Stimulated activated CD4-positive, alpha-beta T cell treated with anti-CD3 and anti-CD28 coated beads, Interleukin-4, amount 100 ng/mL, for 24 hours (primary cell): ENCODE results near the gene C6orf47.

ENCODE experiments used
- DNase-seq: peaks from one replicate; pipeline ENCODE4 v3.0.0-alpha.2; 2020

Gene C6orf47

GRCh38 chr6:31632279-31632946 lies 28.2 kb downstream of the C6orf47 start:
- DNase-seq, result no peak

GRCh38 chr6:31631681-31632278 lies 28.8 kb downstream of the C6orf47 start:
- no peak for DNase-seq

GRCh38 chr6:31631209-31631608 lies 29.4 kb downstream of the C6orf47 start:
- no peak for DNase-seq

- no peak for DNase-seq
Measured at GRCh38 chr6:31630177-31630934, 30.2 kb downstream of the C6orf47 start.

DNA sequence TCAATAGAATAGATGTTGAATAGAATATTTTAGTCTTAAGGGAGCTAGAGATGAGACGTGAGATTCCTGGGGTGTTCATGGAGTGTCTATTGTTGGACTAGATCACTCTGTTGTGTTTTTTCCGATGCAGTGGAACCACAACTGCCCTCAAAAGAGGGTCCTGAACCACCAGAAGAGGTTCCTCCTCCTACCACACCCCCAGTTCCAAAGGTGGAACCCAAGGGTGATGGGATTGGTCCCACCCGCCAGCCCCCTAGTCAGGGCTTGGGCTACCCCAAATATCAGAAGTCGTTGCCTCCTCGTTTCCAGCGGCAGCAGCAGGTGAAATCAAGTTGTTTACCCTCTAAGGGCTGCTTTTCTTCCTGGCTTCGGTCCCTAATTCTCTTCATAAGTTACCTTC lies 31.6 kb downstream of the C6orf47 start:
- DNase-seq, result no peak

GRCh38 chr6:31627690-31628287 lies 32.8 kb downstream of the C6orf47 start:
- DNase-seq, result no peak

DNA sequence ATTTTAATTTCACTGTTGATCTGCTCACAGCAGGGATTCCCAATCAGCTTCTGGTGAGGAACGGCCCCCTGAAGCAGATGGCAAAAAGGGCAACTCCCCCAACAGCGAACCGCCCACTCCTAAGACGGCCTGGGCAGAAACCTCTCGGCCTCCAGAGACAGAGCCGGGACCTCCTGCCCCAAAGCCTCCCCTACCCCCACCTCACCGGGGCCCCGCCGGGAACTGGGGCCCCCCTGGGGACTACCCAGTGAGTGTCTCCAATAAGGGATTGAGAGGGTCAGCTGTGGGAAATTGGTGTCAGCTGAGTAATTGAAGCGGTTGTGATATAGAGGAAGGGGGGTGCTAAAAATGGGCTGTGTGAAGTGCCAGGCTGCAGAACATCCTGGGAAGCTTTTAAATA lies 33.6 kb downstream of the C6orf47 start:
- no peak for DNase-seq

GRCh38 chr6:31624070-31624469 lies 36.5 kb downstream of the C6orf47 start:
- no peak for DNase-seq

DNA sequence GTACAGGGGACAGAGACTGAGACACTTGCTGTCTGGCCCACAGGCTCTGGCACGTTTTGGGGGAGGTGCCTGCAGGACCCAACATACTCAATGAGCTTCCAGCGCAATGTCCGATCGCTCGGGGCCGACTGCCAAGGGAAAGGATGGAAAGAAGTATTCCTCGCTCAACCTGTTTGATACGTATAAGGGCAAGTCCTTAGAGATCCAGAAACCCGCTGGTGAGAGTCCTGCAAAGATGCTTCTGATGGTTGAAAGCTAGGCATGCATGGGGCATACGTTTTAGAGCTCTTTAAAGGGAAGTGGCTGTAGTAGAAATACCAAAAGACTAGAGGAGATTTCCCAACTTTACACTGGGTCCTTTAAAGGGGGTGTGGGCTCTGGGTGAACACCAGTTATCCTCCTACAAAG lies 37.9 kb downstream of the C6orf47 start:
- no peak for DNase-seq

GRCh38 chr6:31621991-31622390 lies 38.6 kb downstream of the C6orf47 start:
- no peak for DNase-seq

- no peak for DNase-seq
Measured at GRCh38 chr6:31621320-31621939, 39.1 kb downstream of the C6orf47 start.

- DNase-seq, result peak; percentile 96
Measured at GRCh38 chr6:31620586-31621319, 39.8 kb downstream of the C6orf47 start, which contains the start of gene PRRC2A. PRRC2A (plus strand) TSS chr6:31620715; CDS start chr6:31622790, 2,075 bp downstream.

DNA sequence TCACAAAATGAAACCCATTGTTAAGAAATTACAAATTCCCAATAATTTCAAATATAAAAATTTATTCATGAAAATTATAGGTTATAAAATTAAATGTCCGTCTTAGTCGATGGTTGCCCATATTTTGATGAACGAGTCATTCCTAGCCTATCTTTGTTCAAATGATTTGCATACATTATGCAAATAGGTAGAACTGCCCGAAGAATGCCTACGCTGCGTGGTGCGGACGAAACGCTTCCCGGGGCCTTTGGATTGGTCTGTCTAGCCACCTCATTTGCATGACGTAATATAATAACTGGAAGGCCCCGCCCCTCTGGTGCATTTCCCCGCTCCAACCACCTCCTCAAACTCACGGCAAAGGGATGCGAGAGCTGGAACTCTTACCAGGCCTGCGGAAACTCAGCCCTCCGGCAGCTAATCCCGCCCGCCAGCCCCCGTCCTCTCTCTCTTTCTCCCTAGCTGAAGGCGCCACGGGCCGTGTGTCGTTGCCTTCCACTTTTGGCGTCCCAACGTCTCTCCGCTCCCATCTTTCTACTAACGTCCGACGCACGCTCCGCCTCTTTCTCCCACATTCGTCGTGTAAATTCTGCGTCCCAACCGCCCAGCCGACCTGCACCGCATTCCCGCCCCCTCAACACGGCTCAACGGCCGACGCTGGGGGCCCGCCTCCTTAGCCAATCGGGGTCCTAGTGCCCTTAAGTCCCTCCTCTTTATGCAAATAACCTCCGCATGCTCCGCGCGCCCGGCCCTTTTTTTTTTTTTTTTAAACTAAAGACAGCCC lies 40.6 kb downstream of the C6orf47 start:
- DNase-seq, result peak; percentile 98

GRCh38 chr6:31617010-31617409 lies 43.6 kb downstream of the C6orf47 start:
- no peak for DNase-seq

DNA sequence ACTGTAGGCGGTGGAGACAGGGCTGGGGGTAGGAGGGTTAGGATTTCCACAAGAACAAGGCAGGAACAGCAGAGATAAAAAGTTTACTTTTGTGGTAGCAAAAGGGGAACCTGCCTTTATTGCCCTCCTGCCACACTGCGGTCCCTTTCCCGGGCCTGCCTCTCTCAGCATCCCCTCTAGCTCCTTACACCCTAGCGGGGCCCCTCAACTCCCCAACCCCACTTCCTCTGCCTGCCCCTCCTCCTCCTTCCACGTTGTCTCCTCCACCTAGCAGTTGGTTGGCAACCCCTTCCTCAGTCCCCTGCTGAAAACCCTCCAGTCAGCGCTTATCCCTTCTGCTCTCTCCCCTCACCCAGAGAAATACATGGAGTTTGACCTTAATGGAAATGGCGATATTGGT lies 44.8 kb downstream of the C6orf47 start:
- DNase-seq, result no peak

DNA sequence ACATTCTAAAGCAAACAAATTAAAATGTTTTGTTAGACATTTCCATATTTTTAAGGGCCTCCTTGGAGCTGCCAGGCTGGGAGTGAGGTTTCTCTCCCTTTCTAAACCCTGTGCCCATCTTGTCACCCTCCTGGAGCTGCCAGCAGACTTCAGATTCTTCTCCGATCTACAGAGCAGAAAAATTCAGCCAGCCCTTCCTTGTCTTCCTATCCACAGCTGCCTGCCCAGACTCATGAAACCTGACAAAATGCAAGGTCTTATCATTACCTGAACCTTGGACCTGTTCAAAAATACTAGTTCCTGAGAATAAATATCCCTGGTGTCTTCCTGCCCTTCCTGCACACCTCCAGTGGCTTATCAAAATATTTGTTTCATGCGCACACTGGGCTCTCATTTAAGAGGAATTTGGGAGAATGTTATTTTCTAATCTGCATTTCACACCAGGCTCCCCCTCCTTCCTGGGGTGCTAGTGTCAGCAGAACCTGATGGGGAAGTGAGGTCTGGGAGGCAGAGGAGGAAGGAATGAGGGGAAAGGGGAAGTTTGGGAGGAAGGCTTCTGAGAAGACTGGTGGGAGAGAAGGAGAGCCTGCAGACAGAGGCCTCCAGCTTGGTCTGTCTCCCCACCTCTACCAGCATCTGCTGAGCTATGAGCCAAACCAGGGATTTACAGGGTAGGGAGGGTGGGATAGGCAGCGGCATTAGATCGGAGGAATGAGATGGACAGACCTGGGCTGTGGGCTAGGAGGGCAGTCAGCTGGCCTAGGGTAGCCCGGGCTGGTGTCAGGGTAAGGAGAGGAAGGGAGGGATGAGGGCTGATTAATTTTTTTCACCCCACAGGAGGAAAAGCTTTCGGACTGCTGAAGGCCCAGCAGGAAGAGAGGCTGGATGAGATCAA lies 45.6 kb downstream of the C6orf47 start, which contains the start of gene AIF1:
Gene AIF1 (plus strand): TSS at position 551 of the 895 bp plus-strand sequence. CDS start 96 bp downstream, at position 647.
- no peak for DNase-seq

- no peak for DNase-seq
Measured at GRCh38 chr6:31614075-31614619, 46.4 kb downstream of the C6orf47 start.

DNA sequence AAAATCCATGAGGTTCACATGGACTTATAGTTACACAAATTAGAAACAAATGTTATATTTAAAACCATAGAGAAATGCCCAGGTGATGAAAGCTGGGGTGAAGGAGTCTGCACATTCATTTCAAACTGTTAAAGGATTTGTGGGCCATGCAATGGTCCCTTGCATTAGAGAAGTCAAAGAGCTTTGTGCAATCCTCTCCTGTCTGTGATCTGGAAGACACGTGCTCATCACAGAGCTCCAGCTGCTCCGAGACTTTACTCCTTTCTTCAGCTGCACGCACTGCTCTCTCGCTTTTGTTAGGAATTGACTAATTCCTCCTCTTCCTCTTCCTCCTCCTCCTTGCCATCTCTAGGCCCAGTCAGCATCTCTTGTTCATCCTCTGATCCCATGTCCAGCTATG lies 49.6 kb downstream of the C6orf47 start:
- DNase-seq, result no peak

- DNase-seq, result no peak
Measured at GRCh38 chr6:31609519-31610406, 50.8 kb downstream of the C6orf47 start.
